NT2/D1 (cell line): Measurements from ENCODE around the gene IGF1R.

Source experiments
- DNase-seq: peaks from one replicate; pipeline ENCODE4 v3.0.0-alpha.2; 2011; ENCODE audit warnings: low read depth, low spot score
- H3K27me3 ChIP-seq: 2 replicates; pipeline ENCODE4 v1.6.0; 2011; ENCODE audit warnings: mild to moderate bottlenecking; ENCODE audit not compliant: insufficient read length, insufficient read depth
- H3K36me3 ChIP-seq: 2 replicates; pipeline ENCODE4 v1.6.1; 2011; ENCODE audit warnings: mild to moderate bottlenecking, low read length, mixed read lengths; ENCODE audit not compliant: insufficient read depth, insufficient read length
- H3K4me1 ChIP-seq: 2 replicates; pipeline ENCODE4 v1.5.1; 2011; ENCODE audit not compliant: insufficient read depth, insufficient read length
- H3K4me3 ChIP-seq: 2 replicates; pipeline ENCODE4 v1.5.1; 2011; ENCODE audit warnings: low read depth; ENCODE audit not compliant: insufficient read length
- H3K9ac ChIP-seq: 2 replicates; pipeline ENCODE4 v1.6.0; 2011; ENCODE audit warnings: low read depth; ENCODE audit not compliant: insufficient read length
- H3K9me3 ChIP-seq: 2 replicates; pipeline ENCODE4 v1.5.1; 2011; ENCODE audit warnings: mild to moderate bottlenecking, low read length; ENCODE audit not compliant: insufficient read depth
- SUZ12 ChIP-seq: IDR thresholded peaks from 2 replicates; pipeline ENCODE4 v1.6.1; 2011; ENCODE audit not compliant: insufficient read length, insufficient read depth; ENCODE audit errors: extremely low read depth
- YY1 ChIP-seq: IDR thresholded peaks from 2 replicates; pipeline ENCODE4 v1.6.1; 2011; ENCODE audit not compliant: insufficient read length, insufficient read depth
- ZNF274 ChIP-seq: IDR thresholded peaks from 2 replicates; pipeline ENCODE4 v1.6.1; 2011; ENCODE audit warnings: mild to moderate bottlenecking, low read depth, low read length

Gene IGF1R

DNA sequence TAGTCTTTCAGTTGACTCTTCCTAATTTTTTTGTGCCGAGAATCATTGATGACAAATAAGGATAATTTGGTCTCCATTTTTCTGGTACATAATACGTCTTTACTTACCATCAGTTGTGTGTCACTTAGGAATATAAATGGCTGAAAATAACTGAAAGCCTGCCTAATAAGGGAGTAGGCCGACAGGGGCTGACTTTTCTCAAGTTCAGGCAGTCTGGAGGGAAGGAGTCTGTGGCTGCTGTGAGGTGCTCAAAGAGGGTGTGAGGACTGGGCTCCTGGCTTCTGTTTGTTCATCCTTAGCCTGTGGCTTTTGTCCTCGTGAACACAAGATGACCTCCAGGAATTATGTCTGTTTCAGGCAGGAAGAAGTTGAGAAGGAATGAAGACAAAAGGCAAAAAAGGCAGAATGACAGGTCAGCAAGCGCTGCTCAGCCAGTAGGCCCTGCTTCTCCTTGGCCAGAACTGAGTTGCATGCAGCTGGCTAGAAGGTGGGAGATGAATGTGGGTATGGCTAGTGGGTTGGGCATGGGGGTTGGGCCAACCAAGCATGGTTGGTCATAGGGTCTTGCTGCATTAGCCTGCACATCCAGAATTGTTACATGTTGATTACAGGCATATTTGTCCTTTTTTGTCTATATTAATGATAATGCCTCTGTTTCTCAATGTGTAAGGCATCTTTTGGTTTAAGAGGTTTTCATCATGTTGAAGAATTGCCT, 29.2 kb downstream of the IGF1R start:
- Histone ChIP-seq H3K4me1 (peaks cover 5% of the 10 kb centered on the region), H3K4me3 (no peak overlapping the region), H3K36me3 (peaks cover 3% of the 10 kb centered on the region), H3K27me3 (no peaks in the 10 kb centered on the region), H3K9me3 (no peaks in the 10 kb centered on the region), H3K9ac (no peak overlapping the region)
- no peak for DNase-seq
- no peak for TF ChIP-seq SUZ12
- no peak for TF ChIP-seq ZNF274
- TF ChIP-seq YY1 = no peak

DNA sequence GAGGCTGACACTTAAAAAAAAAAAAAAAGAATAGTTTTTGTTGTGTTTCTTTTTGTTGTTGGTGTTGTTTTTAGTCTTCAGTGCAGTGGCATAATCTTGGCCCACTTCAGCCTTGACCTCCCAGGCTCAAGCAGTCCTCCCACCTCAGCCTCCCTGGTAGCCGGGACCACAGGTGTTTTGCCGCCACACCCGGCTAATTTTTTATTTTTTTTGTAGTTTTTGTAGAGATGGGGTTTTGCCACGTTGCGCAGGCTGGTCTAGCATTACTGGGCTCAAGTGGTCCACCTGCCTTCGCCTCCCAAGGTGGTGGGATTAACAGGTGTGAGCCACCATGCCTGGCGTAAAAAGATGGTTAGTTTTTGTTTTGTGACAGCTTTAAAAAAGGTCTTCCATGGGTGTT, 30.1 kb downstream of the IGF1R start:
- DNase-seq = no peak
- no peak for TF ChIP-seq SUZ12
- TF ChIP-seq YY1 = no peak
- TF ChIP-seq ZNF274 = no peak
- Histone ChIP-seq H3K9me3 (no peaks in the 10 kb centered on the region), H3K27me3 (no peaks in the 10 kb centered on the region), H3K4me1 (peaks cover 5% of the 10 kb centered on the region), H3K4me3 (no peak overlapping the region), H3K9ac (no peak overlapping the region), H3K36me3 (peaks cover 3% of the 10 kb centered on the region)

DNA sequence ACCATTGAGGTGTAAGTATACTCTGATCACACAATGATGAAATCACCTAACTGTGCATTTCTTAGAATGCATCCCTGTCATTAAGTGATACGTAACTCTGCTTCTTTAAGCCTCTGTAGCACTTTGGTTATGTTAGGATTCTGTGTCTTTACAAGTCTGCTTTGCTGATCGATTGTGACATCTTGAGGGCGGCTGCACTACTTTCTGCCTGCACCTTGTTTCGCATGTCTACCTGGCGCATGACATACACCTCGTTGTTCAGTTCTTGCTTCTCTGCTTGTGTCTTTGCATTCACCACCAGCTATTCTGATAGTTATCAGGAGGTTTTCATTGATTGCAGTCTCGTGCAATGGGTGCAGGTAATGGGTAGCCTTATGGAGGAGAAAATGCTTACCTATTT, 32.7 kb downstream of the IGF1R start:
- Histone ChIP-seq H3K27me3 (no peaks in the 10 kb centered on the region), H3K4me3 (no peak overlapping the region), H3K9me3 (no peaks in the 10 kb centered on the region), H3K9ac (no peak overlapping the region), H3K4me1 (peaks cover 5% of the 10 kb centered on the region), H3K36me3 (no peaks in the 10 kb centered on the region)
- no peak for DNase-seq
- TF ChIP-seq ZNF274 = no peak
- TF ChIP-seq YY1 = no peak
- no peak for TF ChIP-seq SUZ12

DNA sequence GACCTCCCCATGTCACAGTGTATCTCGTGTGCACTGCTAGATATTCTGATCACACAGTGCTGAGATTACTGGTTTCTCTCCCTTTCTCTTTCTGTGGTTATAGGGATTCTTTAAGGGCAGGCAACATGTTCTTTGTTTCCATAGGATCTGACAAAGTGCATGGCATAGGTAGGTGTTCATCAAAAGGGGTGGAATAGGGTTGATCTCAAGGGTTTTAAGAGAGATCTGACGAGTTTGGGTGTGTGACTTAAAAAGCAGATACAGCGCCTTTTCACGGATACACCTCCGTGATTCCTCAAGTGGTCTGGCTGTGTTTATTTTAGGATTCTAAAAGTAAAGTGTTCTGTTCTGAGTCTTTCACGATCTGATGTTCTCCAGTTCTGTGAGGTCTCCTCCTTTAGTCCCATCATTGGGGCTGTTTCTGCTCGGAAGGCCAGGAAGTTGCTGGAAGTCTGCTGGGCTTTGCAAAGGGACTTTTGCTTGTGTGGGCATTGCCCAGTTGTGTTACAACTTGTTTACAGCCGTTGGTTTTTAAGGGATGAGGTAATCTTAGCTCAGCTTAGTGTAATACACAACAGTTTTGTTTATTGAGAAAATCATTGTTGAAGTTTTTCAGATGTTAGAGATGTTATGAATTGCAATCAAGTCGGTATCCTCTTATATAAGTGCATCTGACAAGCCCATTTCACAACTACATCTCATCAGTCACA, 34.8 kb downstream of the IGF1R start:
- no peak overlapping the region for H3K9ac ChIP-seq
- no peak for TF ChIP-seq SUZ12
- TF ChIP-seq ZNF274 = no peak
- no peak for TF ChIP-seq YY1
- peaks cover 12% of the 10 kb centered on the region for H3K4me1 ChIP-seq
- H3K9me3 ChIP-seq = no peaks in the 10 kb centered on the region
- no peaks in the 10 kb centered on the region for H3K36me3 ChIP-seq
- no peak overlapping the region for H3K4me3 ChIP-seq
- DNase-seq = no peak
- no peaks in the 10 kb centered on the region for H3K27me3 ChIP-seq

DNA sequence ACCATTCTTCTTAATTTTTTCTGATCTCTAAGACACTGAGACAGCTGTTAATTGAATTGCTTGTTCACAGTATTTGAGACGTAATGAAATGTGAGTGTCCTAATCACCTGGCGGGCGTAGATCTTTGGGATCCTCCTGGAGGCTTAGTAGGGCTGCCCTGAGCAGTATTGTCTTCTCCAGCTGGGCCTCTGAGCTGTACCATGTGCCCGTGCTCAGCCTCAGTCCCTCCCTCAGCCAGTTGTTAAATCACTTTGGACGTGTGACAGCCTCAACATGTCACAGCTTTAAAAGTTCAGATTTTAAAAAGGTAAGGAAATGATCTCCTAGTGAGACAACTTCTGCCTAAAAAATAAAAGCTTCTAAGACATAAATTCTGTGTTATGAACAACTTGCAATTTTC, 35.5 kb downstream of the IGF1R start:
- no peaks in the 10 kb centered on the region for H3K9me3 ChIP-seq
- no peaks in the 10 kb centered on the region for H3K27me3 ChIP-seq
- no peak for DNase-seq
- H3K4me3 ChIP-seq = no peak overlapping the region
- no peak overlapping the region for H3K9ac ChIP-seq
- H3K4me1 ChIP-seq = peaks cover 14% of the 10 kb centered on the region
- TF ChIP-seq YY1 = no peak
- TF ChIP-seq ZNF274 = no peak
- TF ChIP-seq SUZ12 = no peak
- H3K36me3 ChIP-seq = no peaks in the 10 kb centered on the region

DNA sequence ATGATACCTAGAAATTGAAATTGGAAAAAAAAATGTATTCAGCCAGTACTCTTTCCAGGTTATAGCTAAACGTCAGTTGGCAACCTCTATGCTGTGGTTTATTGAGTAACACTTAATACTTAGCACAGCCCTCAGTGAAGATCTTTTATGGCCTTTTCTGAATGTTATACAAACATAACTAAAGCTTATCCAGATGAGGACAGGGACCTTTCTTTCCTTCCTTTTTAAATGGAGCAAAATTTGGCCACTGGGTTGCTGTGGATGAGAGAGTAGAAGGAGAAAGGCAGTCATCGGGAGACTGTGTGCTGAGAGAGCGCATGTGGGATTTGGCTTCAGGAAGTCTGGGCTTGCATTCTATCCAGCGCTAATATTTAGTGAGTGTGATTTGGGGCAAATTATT, 36.1 kb downstream of the IGF1R start:
- DNase-seq = no peak
- no peak overlapping the region for H3K9ac ChIP-seq
- no peaks in the 10 kb centered on the region for H3K27me3 ChIP-seq
- H3K4me3 ChIP-seq = no peak overlapping the region
- no peaks in the 10 kb centered on the region for H3K36me3 ChIP-seq
- no peaks in the 10 kb centered on the region for H3K9me3 ChIP-seq
- TF ChIP-seq ZNF274 (no peak), SUZ12 (no peak), YY1 (no peak)
- H3K4me1 ChIP-seq = peaks cover 14% of the 10 kb centered on the region

DNA sequence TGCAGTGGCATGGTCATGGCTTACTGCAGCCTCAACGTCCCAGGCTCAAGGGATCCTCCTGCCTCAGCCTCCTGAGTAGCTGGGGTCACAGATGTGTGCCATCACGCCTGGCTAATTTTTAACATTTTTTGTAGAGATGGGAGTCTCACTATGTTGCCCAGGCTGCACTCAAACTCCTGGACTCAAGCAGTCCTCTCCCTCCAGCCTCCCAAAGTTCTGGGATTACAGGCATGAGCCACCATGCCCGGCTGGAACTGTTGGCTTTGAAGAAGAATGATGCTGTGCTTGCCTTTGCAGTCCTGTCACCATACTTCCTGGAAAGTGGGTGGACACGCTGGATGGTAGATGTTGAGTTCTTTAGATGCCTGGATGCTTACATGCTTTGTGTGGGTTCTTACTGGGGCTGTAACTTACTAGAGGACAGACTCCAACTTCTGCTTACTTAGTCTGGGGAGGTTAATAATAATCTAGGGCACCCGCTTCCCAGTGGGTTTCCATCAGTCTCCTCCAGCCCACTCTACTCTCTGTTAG, 36.7 kb downstream of the IGF1R start:
- no peaks in the 10 kb centered on the region for H3K36me3 ChIP-seq
- H3K9ac ChIP-seq = no peak overlapping the region
- H3K27me3 ChIP-seq = no peaks in the 10 kb centered on the region
- no peak overlapping the region for H3K4me3 ChIP-seq
- H3K4me1 ChIP-seq = peaks cover 16% of the 10 kb centered on the region
- no peaks in the 10 kb centered on the region for H3K9me3 ChIP-seq
- TF ChIP-seq YY1 = no peak
- no peak for TF ChIP-seq SUZ12
- no peak for TF ChIP-seq ZNF274
- no peak for DNase-seq
